Measurements from ENCODE around the gene GLRA1.
"Not testable (repeated sequence)": the region's sequence is repeated elsewhere in the genome, so short reads cannot be mapped to it uniquely, and the experiment has no call there.

Gene GLRA1

GRCh38 chr5:151822141-151822540 is 102.5 kb downstream of the GLRA1 start:
- DNase-seq (ENCODE audit: extremely low read depth in 1 of 2, low read depth in 1 of 2) = no peak

DNA sequence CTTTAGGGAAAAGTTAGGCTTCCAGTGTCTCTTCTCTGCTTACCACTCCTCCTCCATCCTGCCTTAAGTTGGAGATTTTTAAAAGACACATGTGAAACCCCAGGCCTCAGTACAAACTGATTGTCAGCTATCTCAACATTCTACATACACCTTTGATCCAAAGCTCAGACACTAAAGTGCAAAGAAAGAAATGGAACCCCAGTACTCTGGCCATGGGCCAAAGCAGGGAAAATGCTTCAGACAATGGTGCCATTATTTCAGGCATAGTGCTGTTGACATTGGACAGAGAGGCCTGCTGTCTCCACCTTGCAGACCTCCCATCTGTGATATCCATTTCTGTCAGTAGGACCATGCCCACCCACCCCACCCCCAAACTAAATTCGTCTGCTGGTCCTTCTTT is 103.7 kb downstream of the GLRA1 start:
- no peak for DNase-seq (ENCODE audit: extremely low read depth in 1 of 2, low read depth in 1 of 2)

GRCh38 chr5:151820271-151820670 is 104.4 kb downstream of the GLRA1 start:
- DNase-seq (ENCODE audit: extremely low read depth in 1 of 2, low read depth in 1 of 2) = no peak

- no peak for DNase-seq (ENCODE audit: extremely low read depth in 1 of 2, low read depth in 1 of 2)
These were observed 104.8 kb downstream of the GLRA1 start for GRCh38 chr5:151819830-151820229.

GRCh38 chr5:151815051-151815450 is 109.6 kb downstream of the GLRA1 start:
- no peak for DNase-seq (ENCODE audit: extremely low read depth in 1 of 2, low read depth in 1 of 2)

- DNase-seq (ENCODE audit: extremely low read depth in 1 of 2, low read depth in 1 of 2) = no peak
These were observed 111.8 kb downstream of the GLRA1 start for GRCh38 chr5:151812757-151813309.

- DNase-seq (ENCODE audit: extremely low read depth in 1 of 2, low read depth in 1 of 2) = no peak
These were observed 112.9 kb downstream of the GLRA1 start for GRCh38 chr5:151811593-151812321.

- DNase-seq (ENCODE audit: extremely low read depth in 1 of 2, low read depth in 1 of 2) = no peak
These were observed 113.8 kb downstream of the GLRA1 start for GRCh38 chr5:151810897-151811296.

DNA sequence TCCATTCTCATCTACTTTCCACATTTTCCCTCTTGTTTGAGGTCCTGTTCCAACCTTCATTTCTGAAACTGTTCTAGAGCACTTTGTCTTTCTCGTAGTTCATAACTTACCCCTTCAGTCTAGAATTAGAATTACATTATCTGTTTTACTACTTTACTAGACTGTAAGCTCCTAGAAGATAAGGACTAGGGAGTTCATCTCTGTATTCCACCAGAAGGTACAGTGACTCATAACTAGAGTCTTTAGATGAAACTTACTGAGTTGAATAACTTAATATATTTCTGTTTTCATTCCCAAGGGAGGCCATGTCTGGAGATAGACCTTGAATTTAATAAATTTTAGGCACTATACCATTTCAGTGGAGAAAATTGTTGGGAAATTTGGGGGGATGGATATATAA is 114.2 kb downstream of the GLRA1 start:
- no peak for DNase-seq (ENCODE audit: extremely low read depth in 1 of 2, low read depth in 1 of 2)

GRCh38 chr5:151808451-151809169 is 116.0 kb downstream of the GLRA1 start:
- DNase-seq (ENCODE audit: extremely low read depth in 1 of 2, low read depth in 1 of 2) = no peak

- DNase-seq (ENCODE audit: extremely low read depth in 1 of 2, low read depth in 1 of 2) = no peak
These were observed 119.0 kb downstream of the GLRA1 start for GRCh38 chr5:151805414-151806223.

- no peak for DNase-seq (ENCODE audit: extremely low read depth in 1 of 2, low read depth in 1 of 2)
These were observed 124.1 kb downstream of the GLRA1 start for GRCh38 chr5:151800532-151800931.

GRCh38 chr5:151799407-151799806 is 125.2 kb downstream of the GLRA1 start:
- DNase-seq (ENCODE audit: extremely low read depth in 1 of 2, low read depth in 1 of 2) = no peak

DNA sequence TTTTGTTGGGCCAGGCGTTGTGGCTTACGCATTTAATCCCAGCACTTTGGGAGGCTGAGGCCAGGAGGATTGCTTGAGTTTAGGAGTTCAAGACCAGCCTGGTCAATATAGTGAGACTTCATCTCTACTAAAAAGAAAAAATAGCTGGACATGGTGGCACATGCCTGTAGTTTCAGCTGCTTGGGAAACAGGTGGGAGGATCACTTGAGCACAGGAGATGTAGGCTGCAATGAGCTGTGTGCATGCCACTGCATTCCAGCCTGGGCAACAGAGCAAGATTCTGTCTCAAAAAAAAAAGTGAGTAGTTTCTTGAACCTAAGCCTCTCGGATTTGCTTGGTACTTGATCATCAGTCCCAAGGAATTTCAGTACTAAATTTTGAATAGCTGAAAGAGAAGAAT is 126.0 kb downstream of the GLRA1 start:
- no peak for DNase-seq (ENCODE audit: extremely low read depth in 1 of 2, low read depth in 1 of 2)

GRCh38 chr5:151795426-151795825 is 129.2 kb downstream of the GLRA1 start:
- DNase-seq (ENCODE audit: extremely low read depth in 1 of 2, low read depth in 1 of 2) = no peak

DNA sequence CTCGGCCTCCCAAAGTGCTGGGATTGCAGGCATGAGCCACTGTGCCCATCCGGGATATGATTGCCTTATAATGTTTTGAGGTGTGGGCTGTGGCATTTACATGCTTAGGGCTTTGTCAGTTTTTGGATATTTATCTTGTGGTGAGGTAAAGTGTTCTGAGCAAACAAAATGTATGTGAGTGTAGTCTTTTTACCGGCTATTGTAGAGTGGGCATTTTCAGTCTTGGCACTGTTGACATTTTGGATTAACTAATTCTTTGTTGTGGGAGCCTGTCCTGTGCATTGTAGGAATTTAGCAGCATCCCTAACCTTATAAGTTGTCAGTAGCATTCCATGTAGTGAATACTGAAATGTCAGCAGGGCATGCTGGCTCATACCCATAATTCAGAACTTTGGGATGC is 131.3 kb downstream of the GLRA1 start:
- no peak for DNase-seq (ENCODE audit: extremely low read depth in 1 of 2, low read depth in 1 of 2)

DNA sequence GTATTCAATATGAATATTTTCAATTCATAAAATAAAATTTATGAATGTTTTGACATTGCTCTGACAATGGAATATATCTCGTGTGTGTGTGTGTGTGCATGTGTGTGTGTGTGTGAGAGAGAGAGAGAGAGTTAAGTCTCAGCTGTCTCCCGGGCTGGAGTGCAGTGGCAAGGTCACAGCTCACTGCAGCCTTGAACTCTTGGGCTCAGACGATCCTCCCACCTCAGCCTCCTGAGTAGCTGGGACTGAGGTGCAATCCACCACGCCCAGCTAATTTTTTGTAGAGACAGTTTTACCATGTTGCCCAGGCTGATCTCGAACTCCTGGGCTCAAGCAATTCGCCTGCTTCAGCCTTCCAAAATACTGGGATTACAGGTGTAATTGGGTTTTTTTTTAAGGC is 136.8 kb downstream of the GLRA1 start:
- no peak for DNase-seq (ENCODE audit: extremely low read depth in 1 of 2, low read depth in 1 of 2)

DNA sequence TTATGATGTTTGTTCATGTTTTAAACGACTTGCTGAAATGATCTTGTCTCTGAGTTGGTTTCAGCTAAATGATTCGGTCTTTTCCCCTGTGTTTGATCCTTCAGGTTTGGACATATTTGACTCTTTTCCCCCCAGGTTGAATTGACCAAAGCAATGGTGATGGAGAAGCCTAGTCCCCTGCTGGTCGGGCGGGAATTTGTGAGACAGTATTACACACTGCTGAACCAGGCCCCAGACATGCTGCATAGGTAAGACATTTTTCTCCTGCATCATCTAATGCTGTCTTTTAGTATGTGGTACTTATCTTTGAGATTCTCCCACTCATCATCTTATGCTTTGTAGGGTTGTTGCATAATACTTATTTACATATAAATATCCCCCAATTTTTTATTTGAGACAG is 138.2 kb downstream of the GLRA1 start:
- no peak for DNase-seq (ENCODE audit: extremely low read depth in 1 of 2, low read depth in 1 of 2)

- no peak for DNase-seq (ENCODE audit: extremely low read depth in 1 of 2, low read depth in 1 of 2)
These were observed 140.5 kb downstream of the GLRA1 start for GRCh38 chr5:151784141-151784540.

DNA sequence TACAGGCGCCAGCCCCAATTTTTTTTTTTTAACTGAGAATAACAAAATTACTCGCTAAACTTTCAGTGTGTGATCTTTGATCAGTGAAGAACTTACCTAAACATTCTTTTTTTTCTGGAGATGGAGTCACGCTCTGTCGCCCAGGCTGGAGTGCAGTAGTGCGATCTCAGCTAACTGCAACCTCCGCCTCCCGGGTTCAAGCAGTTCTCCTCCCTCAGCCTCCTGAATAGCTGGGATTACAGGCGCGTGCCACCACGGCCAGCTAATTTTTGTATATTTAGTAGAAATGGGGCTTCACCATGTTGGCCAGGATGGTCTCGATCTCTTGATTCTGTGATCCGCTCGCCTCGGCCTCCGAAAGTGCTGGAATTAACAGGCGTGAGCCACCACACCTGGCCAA is 141.0 kb downstream of the GLRA1 start:
- DNase-seq (ENCODE audit: extremely low read depth in 1 of 2, low read depth in 1 of 2) = not testable (repeated sequence)

DNA sequence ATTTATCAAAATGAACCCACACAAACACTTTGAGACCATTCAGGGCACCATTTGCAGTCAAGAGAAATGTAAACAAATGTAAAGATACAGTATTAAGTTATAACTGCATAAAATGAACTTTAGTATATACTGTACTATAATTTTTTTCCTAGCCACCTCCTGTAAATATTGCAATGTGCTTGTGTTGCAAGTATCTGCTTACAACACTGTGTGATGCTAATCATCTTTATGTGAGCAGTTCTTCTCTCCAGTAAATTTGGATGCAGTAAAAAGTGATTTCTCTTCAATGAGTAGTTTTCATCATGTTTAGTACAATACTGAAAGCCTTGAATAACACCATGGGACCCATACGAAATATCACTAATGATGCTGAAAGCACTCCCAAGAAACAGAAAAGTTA is 143.4 kb downstream of the GLRA1 start:
- no peak for DNase-seq (ENCODE audit: extremely low read depth in 1 of 2, low read depth in 1 of 2)

Data from activated CD8-positive, alpha-beta memory T cell treated with anti-CD3 and anti-CD28 coated beads for 1 hour (primary cell).